ENCODE data around the gene PIK3R5. TPM values are rescaled to one million over a fixed set of nuclear protein-coding genes. Genes with fewer than 3 reads are reported as not detected.

Gene PIK3R5
- polyA plus RNA-seq, 2 of the 4 experiments (the other 2 are of a cell fraction) = 0.01 TPM; not detected in 1

- no peak for TF ChIP-seq EHF (CRISPR knock-in tag; IDR thresholded peaks at IDR 0.05)
These were observed 12.2 kb downstream of the PIK3R5 start (continued) for GRCh38 chr17:8953156-8953885.

- Histone ChIP-seq H3K9me3 (peaks cover 13% of the 10 kb centered on the region; the same call in 1 of the 3 replicates), H3K4me2 (no peak overlapping the region), H3K4me1 (no peaks in the 10 kb centered on the region), H3K27ac (no peak overlapping the region), H3K4me3 (no peak overlapping the region)
- CTCF ChIA-PET = interaction anchor here (1.0 to 3.8 kb wide), 3 partner anchors 9 to 64 kb away, joined by 3 to 14 read pairs (median 5); no protein-coding TSS in a partner anchor
- no peak for ATAC-seq
- 0% methylated on average over 1 of the region's 1 CpG for WGBS (ENCODE audit: missing lambda C conversion rate)
- no peak for DNase-seq (ENCODE audit: low read depth in 1 of 2, low spot score in 1 of 2)
- POLR2A ChIA-PET = no interaction called here
- no peak for FAIRE-seq
- no peak for TF ChIP-seq JUN (IDR thresholded peaks at IDR 0.05)
- TF ChIP-seq SMC3 (IDR thresholded peaks at IDR 0.05) = no peak
- TF ChIP-seq REST (IDR thresholded peaks at IDR 0.05) = no peak
- TF ChIP-seq SREBF2 (IDR thresholded peaks at IDR 0.05) = no peak
- no peak for TF ChIP-seq RFX5 (IDR thresholded peaks at IDR 0.05)
- TF ChIP-seq BHLHE40 (IDR thresholded peaks at IDR 0.05; ENCODE audit: low read depth, low read length) = no peak
- no peak for TF ChIP-seq KDM1A (IDR thresholded peaks at IDR 0.05; ENCODE audit: low read depth)
- TF ChIP-seq MYC (IDR thresholded peaks at IDR 0.05; ENCODE audit: borderline replicate concordance, low read length) = no peak
- no peak for TF ChIP-seq GATA3 (IDR thresholded peaks at IDR 0.05; ENCODE audit: borderline replicate concordance)
- no peak for TF ChIP-seq ZFP36 (IDR thresholded peaks at IDR 0.05; ENCODE audit: borderline replicate concordance, partially characterized antibody)
- TF ChIP-seq ZC3H11A (IDR thresholded peaks at IDR 0.05) = no peak
- TF ChIP-seq EHMT2 (IDR thresholded peaks at IDR 0.05; ENCODE audit: low read depth) = no peak
- no peak for TF ChIP-seq TFCP2L1 (CRISPR knock-in tag; IDR thresholded peaks at IDR 0.05)
- TF ChIP-seq POLR2AphosphoS2 (conservative IDR thresholded peaks at IDR 0.05; ENCODE audit: low read length) = no peak
- TF ChIP-seq RCOR1 (IDR thresholded peaks at IDR 0.05; ENCODE audit: low read depth, low read length) = no peak
- no peak for TF ChIP-seq RARB (CRISPR knock-in tag; IDR thresholded peaks at IDR 0.05)
These were observed 13.3 kb downstream of the PIK3R5 start for GRCh38 chr17:8952191-8952590.

- DNase-seq (ENCODE audit: low read depth in 1 of 2, low spot score in 1 of 2) = no peak
- 25% methylated on average over 4 of the region's 4 CpGs for WGBS (ENCODE audit: missing lambda C conversion rate)
- CTCF ChIA-PET = interaction anchor here (0.6 to 3.8 kb wide), 4 partner anchors 11 to 353 kb away, joined by 3 to 14 read pairs (median 4); no protein-coding TSS in a partner anchor
These were observed 14.3 kb downstream of the PIK3R5 start for GRCh38 chr17:8951206-8951605.

More at GRCh38 chr17:8951206-8951605, 14.3 kb downstream of the PIK3R5 start:
- no peak for ATAC-seq
- Histone ChIP-seq H3K4me1 (no peaks in the 10 kb centered on the region), H3K27ac (no peak overlapping the region), H3K4me3 (no peak overlapping the region), H3K4me2 (no peak overlapping the region), H3K9me3 (peaks cover 12% of the 10 kb centered on the region; the same call in 2 of the 3 replicates)
- no peak for FAIRE-seq
- POLR2A ChIA-PET = no interaction called here
- TF ChIP-seq RARB (CRISPR knock-in tag; IDR thresholded peaks at IDR 0.05) (no peak), REST (IDR thresholded peaks at IDR 0.05) (no peak), EP300 (IDR thresholded peaks at IDR 0.05) (no peak), FOXS1 (CRISPR knock-in tag; IDR thresholded peaks at IDR 0.05) (no peak), POLR2AphosphoS2 (conservative IDR thresholded peaks at IDR 0.05; ENCODE audit: low read length) (no peak), PBX3 (IDR thresholded peaks at IDR 0.05) (no peak), MYC (IDR thresholded peaks at IDR 0.05; ENCODE audit: borderline replicate concordance, low read length) (no peak), RCOR1 (IDR thresholded peaks at IDR 0.05; ENCODE audit: low read depth, low read length) (no peak), ZFP36 (IDR thresholded peaks at IDR 0.05; ENCODE audit: borderline replicate concordance, partially characterized antibody) (no peak), JUNB (IDR thresholded peaks at IDR 0.05) (no peak), USF2 (IDR thresholded peaks at IDR 0.05) (no peak), E2F6 (IDR thresholded peaks at IDR 0.05; ENCODE audit: borderline replicate concordance, low read depth) (no peak), RFX5 (IDR thresholded peaks at IDR 0.05) (no peak), CHD4 (IDR thresholded peaks at IDR 0.05; ENCODE audit: borderline replicate concordance) (no peak)

All from A549 (cell line).